Stimulated activated CD8-positive, alpha-beta memory T cell treated with anti-CD3 and anti-CD28 coated beads, Interleukin-7, amount 100 ng/mL, for 1 hour (primary cell): ENCODE measurements around the gene LCLAT1.
"Not testable (repeated sequence)": the region's sequence is repeated elsewhere in the genome, so short reads cannot be mapped to it uniquely, and the experiment has no call there.

Experiments
- DNase-seq, 2 donors: peaks; one replicate each; pipeline ENCODE4 v3.0.0-alpha.2; 2020; ENCODE audit warnings: low read depth in 2 of 2

The LCLAT1 gene

DNA sequence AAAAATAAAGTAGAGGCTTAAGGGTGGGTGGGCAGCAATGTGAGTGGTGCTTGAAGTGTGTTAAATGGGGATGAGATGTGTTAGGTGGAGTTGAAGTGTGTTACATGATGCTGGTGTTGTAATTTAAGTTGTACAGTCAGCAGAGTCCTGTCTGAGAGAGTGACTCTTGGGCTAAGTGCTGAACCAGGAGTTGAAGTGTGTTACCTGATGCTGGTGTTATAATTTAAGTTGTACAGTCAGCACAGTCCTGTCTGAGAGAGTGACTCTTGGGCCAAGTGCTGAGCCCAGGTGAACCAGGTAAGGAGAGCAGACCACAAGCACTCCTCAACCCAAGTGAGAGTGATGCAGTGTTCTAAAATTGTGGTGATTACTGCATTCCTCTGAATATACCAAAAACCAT, 40.6 kb downstream of the LCLAT1 start:
- no peak for DNase-seq

DNA sequence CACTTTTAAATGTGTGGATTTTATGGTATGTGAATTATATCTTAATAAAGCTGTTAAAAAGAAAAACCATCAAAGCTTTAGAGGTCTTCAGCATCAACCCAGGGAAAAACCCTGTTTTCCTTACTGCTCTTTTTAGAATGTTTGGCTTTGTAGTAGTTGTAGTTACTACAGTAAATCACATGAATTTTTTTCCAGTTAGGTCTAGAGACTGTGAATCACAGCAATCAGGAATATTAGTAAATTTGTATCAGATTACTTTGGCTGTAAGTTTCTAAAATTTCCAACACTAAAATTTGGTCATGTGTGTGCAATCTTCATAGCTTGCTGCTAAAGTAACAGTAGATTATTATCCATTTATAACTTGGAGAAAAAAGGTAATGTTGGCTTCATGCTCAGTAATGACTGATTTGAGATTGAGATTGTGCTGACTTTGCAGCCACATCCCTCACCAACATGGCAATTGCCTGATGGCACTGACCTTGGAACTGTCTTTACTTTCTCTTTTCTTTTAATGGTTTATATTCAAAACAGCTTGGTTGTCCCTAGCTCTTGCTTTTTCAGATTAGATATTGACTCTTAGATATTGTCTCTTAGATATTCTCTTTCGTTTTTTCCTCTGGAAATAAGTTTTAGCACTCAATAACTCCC, 41.1 kb downstream of the LCLAT1 start:
- DNase-seq, result no peak

DNA sequence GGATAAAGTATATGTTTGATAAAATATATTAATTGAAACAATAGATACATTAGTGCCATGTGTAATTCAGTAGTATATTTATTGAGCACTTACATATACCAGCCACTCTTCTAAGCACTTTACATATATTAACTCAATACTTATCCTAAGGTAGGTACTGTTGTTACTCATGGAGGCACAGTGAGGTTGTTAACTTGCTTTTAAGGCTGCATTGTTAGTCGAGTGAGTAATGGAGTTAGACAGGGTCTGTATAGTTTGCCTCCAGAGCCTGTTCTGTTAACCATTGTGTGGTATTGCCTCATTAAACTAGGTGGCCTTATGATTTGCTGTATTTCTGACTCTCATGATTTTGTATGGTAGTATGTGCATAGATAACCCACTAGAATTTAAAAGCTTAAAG, 44.2 kb downstream of the LCLAT1 start:
- DNase-seq, result no peak

DNA sequence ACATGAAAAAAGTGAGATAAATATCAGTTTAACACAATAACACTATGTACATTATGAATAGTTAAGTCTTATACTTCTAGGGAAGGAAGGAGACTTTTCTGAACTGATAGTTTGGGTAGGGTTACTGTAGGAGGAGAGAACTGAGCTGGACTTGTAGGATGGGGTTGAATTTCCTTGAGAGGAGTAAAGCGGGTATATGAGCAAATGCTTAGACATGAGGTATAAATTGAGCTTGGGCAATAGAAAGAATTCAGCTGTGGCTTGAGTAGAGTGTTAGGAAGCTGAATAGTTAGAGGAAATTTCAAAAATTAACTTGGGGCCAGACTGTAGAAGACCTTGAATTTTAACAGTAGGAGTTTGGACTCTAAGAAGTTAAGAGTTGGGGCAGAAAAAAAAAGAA, 45.1 kb downstream of the LCLAT1 start:
- DNase-seq, result no peak

DNA sequence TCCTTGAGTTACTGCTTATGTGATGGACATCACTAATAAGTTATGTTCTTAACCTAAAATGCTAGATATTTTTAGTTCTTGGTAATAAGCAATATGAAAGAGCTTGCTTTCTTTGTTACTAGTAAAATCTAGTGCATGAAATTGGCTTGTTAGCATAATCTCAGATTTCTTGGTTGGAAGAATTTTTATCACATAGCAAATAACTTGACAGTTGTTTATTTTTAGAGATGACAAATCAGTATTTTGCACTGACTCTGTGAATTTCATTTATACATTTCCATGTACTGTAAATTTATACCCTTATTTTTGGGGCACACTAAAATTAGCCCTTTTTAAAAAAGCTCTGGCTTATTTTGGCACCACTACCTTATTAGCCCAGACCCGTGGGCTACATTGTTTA, 45.6 kb downstream of the LCLAT1 start:
- DNase-seq, result no peak

DNA sequence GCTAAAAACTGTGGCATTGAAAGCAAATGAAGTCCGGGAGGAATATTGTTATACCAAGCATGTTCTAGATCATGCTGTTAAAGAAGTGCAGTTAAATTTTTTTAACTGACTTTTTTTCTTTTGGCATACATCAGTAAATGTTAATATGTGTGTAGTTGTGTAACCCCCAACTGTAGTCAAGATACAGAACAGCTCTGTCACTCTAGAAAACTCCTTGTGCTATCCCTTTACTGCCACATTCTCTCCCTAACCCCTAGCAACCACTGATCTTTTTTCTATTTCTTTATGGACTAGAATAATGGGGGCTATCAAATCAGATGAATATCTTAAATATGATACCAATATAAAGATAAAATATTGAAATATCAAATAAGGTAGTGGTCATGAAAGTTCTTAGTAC, 46.4 kb downstream of the LCLAT1 start:
- DNase-seq, result no peak

DNA sequence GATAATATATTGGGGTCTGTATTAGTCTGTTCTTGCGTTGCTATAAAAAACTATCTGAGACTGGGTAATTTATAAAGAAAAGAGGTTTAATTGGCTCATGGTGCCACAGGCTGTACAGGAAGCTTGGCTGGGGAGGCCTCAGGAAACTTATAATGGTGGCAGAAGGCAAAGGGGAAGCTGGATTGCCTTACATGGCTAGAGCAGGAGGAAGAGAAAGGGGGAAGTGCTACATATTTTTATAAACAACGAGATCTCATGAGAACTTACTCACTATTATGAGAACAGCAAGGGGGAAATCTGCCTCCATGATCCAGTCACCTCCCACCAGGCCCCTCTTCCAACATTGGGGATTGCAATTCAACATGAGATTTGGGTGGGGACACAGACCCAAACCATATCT, 48.9 kb downstream of the LCLAT1 start:
- DNase-seq, result not testable (repeated sequence)

DNA sequence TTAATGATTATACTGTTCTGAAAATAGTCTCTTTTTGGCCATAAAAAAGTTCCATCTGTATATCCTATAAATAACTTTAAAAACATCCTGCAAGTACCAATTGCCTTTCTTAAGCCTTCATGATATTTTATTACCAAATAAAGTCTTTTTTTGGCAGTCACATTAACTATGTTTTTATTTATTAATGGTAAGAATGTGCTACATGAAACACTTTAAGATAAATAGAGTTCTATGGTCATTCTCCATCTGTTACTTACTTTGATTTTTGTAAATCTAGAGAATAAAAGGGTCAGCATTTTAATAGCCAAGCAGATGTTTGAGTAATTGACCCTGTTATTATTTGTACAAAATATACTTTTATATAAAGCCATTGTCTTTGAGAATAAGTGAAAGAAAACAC, 52.6 kb downstream of the LCLAT1 start:
- DNase-seq, result no peak

DNA sequence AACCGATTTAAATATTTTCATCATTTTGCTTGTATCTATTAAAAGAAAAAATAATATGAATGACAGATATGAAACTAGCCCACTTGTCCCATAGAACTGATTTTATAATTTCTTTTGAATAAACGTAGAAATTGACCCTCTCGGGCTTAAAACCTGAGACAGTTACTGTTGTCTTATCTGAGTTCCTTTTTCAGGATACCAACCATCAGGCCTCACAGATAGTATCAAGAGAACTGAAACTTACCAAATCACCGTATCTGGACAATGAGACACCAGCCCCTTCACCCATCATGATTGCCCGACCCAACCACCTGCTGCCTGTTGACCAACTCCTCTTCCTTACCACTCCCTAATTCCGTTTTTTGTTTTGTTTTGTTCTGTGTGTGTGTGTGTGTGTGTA, 53.7 kb downstream of the LCLAT1 start:
- no peak for DNase-seq

DNA sequence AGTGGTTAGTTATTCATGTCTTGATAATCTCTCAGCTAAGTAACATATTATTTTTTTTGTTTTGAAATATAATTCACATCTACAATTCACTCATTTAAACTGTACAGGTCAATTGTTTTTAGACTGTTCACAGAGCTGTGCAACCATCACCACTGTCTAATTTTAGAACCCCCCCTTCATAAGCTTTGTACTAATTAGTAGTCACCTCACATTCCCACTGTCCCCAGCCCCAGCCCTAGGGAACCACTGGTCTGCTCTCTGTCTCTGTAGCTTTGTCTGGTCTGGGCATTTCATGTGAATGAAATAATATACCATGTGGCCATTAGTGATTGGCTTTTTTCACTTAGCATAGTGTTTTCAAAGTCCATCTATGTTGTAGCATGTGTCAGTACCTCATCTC, 55.3 kb downstream of the LCLAT1 start:
- no peak for DNase-seq

DNA sequence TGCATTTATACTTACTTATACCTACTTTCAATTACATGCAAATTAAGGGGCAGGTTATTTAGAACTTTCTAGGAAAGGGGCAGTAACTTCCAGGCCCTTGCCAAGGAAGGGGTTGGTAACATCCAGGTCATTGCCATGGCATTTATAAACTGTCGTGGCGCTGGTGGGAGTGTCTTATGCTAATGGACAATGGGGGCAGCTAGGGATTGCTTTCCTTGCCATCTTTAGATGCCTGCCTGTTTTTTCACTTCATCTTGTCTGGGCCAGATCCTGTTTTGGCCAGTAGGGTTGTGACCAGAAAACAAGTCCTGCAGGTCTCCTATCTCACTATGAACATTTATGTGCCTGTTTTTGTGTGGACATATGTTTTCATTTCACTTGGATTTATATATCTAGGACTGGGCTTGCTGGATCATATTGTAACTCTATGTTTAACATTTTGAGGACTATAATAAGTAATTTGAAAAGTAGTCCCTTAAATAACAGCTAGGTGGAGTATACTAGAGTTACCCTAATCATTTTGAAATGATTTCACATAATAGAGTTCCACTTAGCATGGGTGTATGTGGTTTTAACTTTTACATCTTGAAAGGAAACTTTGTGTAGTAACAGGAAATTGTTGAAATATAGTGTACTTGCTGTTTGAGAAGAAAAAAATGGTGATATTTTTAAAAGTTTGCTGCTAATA, 56.1 kb downstream of the LCLAT1 start:
- DNase-seq, result no peak

DNA sequence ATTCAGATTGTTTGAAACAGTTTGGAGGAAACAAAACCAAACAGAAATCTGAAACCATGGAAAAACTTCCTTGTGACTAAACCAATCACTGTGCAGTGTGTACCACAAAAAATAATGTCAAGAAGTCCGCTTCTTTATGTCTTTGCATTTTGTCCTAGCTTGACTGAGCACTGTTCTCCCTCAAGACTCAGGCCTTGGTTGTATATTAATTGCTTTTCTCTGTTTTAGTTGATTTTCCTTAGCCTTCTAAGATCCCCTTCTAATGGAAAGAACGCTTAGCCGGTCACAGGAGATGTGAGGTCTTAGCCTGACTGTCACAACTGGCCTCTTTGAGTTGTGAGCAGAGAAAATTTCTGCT, 56.6 kb downstream of the LCLAT1 start:
- DNase-seq, result no peak

DNA sequence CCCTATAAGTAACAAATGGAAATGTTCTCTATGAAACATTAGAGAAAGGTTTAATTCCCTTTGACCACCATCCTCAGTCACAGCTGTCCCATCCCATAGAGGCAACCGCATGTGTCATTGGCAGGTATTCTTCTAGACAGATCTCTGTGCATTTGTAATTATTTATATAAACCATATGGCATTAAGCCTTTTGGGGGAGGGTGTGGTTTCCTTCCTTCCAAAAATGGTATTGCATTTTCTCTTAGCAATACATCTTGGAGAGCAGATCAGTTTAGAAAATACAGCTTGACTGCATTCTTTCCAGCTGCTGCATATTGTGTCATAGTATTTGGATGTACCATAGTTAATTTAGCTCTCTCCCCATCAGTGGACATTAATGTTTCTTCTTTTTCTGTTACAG, 57.7 kb downstream of the LCLAT1 start:
- DNase-seq, result no peak

DNA sequence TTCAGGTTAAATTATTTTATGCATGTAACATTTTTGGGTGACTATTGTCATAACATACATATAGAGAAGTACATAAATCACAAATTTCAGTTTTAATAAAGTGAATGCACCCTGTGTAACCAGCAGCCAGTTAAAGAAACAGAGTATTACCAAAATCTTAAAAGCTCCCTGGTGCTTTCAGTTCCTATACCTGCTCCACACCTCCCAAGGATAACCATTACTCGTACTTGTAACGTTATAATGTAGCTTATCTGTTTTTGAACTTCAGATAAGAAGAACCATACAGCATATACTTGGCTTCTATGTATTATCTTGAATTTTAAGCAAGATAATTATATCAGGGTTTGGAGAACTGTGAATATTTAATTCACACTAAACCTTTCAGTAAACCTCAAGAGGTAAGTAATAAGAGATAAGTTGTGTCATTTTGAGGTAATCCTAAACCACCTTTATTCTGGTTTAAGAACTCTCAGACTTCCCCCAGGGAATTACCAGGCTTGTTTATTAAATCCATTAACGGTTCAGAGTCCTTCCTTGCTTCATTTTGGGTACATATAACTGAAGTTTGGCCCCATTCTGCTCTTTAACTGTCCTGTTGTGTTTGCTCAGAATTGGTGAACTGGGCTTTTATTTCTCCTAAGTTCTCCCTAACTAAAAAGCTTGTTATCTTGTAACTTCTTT, 58.6 kb downstream of the LCLAT1 start:
- no peak for DNase-seq

DNA sequence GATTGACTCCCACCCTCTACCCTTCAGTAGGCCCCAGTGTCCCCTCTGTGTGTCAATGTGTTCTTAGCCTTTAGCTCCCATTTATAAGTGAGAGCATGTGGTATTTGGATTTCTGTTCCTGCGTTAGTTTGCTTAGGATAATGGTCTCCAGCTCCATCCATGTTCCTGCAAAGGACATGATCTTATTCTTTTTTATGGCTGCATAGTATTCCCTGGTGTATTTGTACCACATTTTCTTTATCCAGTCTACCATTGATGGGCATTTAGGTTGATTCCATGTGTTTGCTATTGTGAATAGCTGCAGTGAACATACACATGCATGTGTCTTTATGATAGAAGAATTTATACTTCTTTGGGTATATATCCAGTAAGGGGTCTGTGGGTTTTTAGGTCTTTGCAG, 60.4 kb downstream of the LCLAT1 start:
- not testable (repeated sequence) for DNase-seq

DNA sequence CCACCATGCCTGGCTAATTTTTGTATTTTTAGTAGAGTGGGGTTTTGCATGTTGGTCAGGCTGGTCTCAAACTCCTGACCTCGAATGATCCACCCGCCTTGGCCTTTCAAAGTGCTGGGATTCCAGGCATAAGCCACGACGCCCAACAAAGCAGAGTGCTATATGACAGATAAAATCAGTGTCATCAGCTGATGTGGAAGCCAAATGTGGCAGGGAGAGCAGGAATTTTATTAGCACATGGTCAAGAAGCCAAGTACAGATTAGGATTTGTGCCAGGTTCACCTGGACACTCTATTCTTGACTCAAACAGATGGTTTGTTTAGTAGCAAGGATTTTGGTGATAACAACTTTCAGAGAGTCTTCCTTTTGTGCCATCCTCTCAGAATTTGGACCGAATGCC, 62.7 kb downstream of the LCLAT1 start:
- no peak for DNase-seq

DNA sequence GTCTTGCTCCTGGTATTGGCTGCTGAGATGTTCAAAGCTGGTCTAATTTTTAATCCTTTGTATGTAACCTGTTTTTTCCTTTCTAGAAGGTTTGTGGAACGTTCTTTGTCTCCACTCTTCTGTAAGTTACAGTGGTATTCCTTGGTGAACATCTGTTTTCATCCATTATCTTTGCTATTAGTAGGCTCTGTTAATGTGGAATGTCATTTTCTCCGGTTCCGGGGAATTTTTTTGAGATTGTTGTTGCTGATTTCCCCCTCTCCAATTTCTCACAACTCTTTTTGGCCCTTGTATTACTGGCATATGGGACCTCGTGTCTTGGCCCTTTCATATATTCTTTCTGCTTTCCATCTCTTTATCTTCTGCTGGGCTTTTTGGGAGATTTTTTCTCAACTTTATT, 63.4 kb downstream of the LCLAT1 start:
- no peak for DNase-seq

DNA sequence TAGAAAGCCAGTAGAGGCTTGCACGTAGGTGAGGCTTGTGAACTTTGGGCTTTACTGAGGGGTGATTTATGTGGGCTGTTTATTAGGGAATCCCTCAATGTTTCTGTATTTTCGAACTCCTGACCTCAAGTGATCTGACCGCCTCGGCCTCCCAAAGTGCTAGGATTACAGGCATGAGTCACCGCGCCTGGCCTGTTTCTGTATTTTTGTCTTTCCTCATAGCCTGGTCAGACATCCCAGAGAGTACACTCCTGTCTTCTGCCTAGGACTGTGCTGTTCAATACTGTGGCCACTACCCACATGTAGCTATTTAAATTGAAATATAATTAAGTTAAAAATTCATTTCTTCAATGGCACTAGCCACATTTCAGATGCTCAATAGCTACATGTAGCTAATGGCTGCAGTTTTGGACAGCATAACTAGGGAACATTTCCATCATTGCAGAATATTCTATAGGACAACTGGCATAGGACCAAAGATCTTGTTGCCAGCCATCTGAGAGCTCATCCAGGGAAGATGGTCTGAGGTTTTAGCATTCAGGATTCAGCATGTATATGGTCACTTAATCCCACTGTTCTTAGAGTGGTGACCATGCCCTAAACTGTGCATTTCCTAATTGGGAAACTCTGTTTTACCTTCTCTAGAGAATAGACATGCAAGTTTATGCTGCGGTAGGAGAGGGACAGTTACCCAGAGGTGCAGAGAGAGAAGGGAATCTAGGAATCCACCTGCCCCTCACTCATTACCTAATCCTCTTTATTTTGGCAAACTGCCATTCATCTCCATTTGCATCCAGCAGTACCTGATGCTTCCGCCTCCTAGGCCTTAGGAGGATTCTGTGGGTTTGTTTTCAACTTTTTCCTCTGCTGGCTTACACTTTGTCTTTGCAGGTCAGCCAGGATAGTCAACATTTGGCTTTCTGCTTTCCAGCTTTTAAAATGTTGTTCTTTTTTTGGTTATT, 64.4 kb downstream of the LCLAT1 start:
- no peak for DNase-seq

DNA sequence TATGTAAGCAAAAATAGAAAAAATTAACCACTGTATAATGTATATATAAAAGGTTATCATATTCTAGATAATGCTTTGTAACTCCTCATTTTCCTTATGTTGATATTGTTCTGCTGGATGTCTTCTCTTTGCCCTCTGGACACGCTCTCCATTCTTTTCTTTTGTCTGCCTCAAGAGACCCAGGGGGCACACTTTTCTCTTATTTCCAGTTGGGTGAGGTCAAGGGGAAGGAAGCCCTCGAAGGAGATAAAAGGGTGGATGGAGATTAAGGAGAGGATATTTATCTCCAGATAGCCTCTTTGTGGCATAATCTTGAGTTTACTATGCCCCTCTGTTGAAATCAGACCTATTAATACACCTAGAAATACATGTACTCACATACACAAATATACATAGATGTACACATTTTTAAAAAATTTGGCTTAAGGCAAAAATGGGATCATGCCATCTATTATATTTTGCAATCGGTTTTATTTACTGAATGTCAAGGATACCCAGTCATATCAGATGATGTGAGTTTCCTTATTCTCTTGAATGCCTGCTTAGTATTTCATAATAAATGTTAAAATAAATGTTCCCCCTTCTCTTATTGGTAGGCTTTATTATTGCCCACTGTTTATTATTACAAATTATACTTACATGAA, 65.3 kb downstream of the LCLAT1 start:
- DNase-seq, result no peak

DNA sequence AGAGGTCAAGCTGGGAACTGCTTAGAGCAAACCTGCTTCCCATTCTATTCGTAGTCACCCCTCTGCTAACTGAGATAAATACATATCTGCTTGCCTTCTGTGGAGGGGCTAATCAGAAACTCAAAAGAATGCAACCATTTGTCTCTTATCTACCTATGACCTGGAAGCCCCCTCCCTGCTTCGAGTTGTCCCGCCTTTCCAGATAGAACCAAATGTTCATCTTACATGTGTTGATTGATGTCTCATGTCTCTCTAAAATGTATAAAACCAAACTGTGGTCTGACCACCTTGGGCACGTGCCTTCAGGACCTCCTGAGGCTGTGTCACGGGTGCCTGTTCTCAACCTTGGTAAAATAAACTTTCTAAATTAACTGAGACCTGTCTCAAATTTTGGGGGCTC, 66.6 kb downstream of the LCLAT1 start:
- DNase-seq, result not testable (repeated sequence)

DNA sequence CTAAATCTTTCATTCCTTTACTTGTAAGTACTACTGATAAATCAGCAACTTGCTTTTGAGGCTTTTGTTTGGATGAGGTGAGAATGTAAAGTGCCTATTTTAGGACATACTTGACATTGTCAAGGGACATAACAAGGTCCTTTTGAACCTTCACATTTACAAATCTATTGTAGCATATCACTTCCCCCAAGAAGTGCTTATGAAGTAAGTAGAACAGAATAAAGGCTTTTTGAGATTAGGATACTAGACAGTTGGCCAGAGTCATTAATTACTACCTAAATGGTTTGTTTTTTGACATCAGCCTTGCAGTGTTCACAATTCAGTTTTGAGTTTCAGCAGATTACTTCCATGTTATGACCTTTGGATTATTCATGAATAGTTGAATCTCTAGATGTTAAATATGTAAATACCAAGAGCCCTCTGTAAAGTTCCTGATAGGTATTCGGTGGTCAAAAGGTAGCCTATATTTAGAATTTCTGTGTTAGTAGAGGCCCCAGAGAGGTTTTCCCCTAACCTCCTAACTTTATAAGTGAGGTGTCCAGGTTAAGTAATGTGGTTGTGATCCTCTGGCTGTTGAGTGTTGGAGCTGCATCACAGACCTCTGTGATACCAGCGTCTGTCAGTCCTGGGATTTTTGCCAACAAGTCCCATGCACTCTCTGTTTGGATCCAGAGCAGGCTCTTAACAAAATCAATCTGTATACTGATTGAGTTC, 67.2 kb downstream of the LCLAT1 start:
- DNase-seq, result no peak
